Neural cell (in vitro differentiated cells): ENCODE measurements around the gene SMU1. TPM values are rescaled to one million over a fixed set of nuclear protein-coding genes. Genes with fewer than 3 reads are reported as not detected.

Source experiments
- H2AFZ ChIP-seq: fragments of 200-600, 300-800 bp; sonication (generic), shearing (Covaris generic); 2 replicates; pipeline ENCODE4 v1.6.0; 2014; ENCODE audit warnings: low read depth, mild to moderate bottlenecking, antibody characterized with exemption, low read length, moderate library complexity
- H3F3A ChIP-seq: fragments of 200-600 bp; shearing (Covaris generic); 2 replicates; pipeline ENCODE4 v1.6.1; 2016; ENCODE audit warnings: mild to moderate bottlenecking, moderate library complexity, mixed read lengths, antibody characterized with exemption, low read length; ENCODE audit not compliant: insufficient read depth, poor library complexity, severe bottlenecking
- H3K27ac ChIP-seq: fragments of 200-600, 300-800 bp; sonication (generic), shearing (Covaris generic); 2 replicates; pipeline ENCODE4 v1.5.1; 2014; ENCODE audit warnings: mild to moderate bottlenecking, low read length, moderate library complexity
- H3K27me3 ChIP-seq: fragments of 300-800, 200-600 bp; sonication (generic), shearing (Covaris generic); 2 replicates; pipeline ENCODE4 v1.6.0; 2014; ENCODE audit warnings: mild to moderate bottlenecking, low read depth, low read length, moderate library complexity; ENCODE audit not compliant: insufficient read depth
- H3K36me3 ChIP-seq: fragments of 300-800, 200-600 bp; sonication (generic), shearing (Covaris generic); 2 replicates; pipeline ENCODE4 v1.5.1; 2014; ENCODE audit warnings: mild to moderate bottlenecking, antibody characterized with exemption, low read length, moderate library complexity; ENCODE audit not compliant: insufficient read depth
- H3K4me2 ChIP-seq: fragments of 300-800, 200-600 bp; sonication (generic), shearing (Covaris generic); 2 replicates; pipeline ENCODE4 v1.6.0; 2014; ENCODE audit warnings: mild to moderate bottlenecking, low read length
- H3K4me3 ChIP-seq: fragments of 300-800, 200-600 bp; sonication (generic), shearing (Covaris generic); 2 replicates; pipeline ENCODE4 v1.5.1; 2014; ENCODE audit warnings: mild to moderate bottlenecking, low read length, moderate library complexity
- H3K79me2 ChIP-seq: fragments of 200-600 bp; shearing (Covaris generic); replicated peaks from 2 replicates; pipeline ENCODE4 v1.6.0; 2014; ENCODE audit warnings: mild to moderate bottlenecking, low read length, moderate library complexity; ENCODE audit not compliant: insufficient read depth
- H3K9ac ChIP-seq: fragments of 300-800, 200-600 bp; sonication (generic), shearing (Covaris generic); 2 replicates; pipeline ENCODE4 v1.6.1; 2016; ENCODE audit warnings: mild to moderate bottlenecking, low read length, mixed read lengths
- H3K9me2 ChIP-seq: fragments of 200-600 bp; shearing (Covaris generic); 2 replicates; pipeline ENCODE4 v1.6.1; 2016; ENCODE audit warnings: mild to moderate bottlenecking, low read length, mixed read lengths; ENCODE audit not compliant: insufficient read depth
- H3K9me3 ChIP-seq: fragments of 200-600, 300-800 bp; sonication (generic), shearing (Covaris generic); 2 replicates; pipeline ENCODE4 v1.6.1; 2016; ENCODE audit warnings: mild to moderate bottlenecking, mixed run types, low read length, moderate library complexity, mixed read lengths
- H4K20me1 ChIP-seq: fragments of 200-600 bp; shearing (Covaris generic); 2 replicates; pipeline ENCODE4 v1.6.1; 2016; ENCODE audit warnings: mild to moderate bottlenecking, mixed run types; ENCODE audit not compliant: insufficient read depth
- EP300 ChIP-seq: fragments of 450-650 bp; conservative IDR thresholded peaks from 2 replicates; pipeline ENCODE4 v1.6.1; 2014; ENCODE audit warnings: antibody characterized with exemption, mild to moderate bottlenecking, moderate library complexity; ENCODE audit not compliant: poor library complexity, severe bottlenecking
- EZH2 ChIP-seq: fragments of 200-600, 300-800 bp; shearing (Covaris generic), sonication (generic); IDR thresholded peaks from 2 replicates; pipeline ENCODE4 v1.6.1; 2014; ENCODE audit warnings: antibody characterized with exemption, low read length, borderline replicate concordance, mild to moderate bottlenecking; ENCODE audit not compliant: insufficient read depth, poor library complexity, severe bottlenecking
- MXI1 ChIP-seq: fragments of 450-650 bp; conservative IDR thresholded peaks from 2 replicates; pipeline ENCODE4 v1.6.1; 2014; ENCODE audit warnings: antibody characterized with exemption, mild to moderate bottlenecking; ENCODE audit not compliant: poor library complexity, severe bottlenecking
- POLR2AphosphoS5 ChIP-seq: IDR thresholded peaks from 2 replicates; pipeline ENCODE4 v1.6.1; 2012
- RAD21 ChIP-seq: fragments of 450-650 bp; conservative IDR thresholded peaks from 2 replicates; pipeline ENCODE4 v1.6.1; 2014; ENCODE audit warnings: antibody characterized with exemption, mild to moderate bottlenecking, moderate library complexity
- SMC3 ChIP-seq: fragments of 450-650 bp; conservative IDR thresholded peaks from 2 replicates; pipeline ENCODE4 v1.6.1; 2014; ENCODE audit warnings: antibody characterized with exemption, mild to moderate bottlenecking, moderate library complexity; ENCODE audit not compliant: poor library complexity
- TAF1 ChIP-seq: IDR thresholded peaks from 2 replicates; pipeline ENCODE4 v1.6.1; 2012; ENCODE audit warnings: low read depth
- polyA plus RNA-seq: library from polyadenylated mRNA; depleted of rRNA; stranded (reverse); fragments of >200 nt; gene quantifications from 2 replicates; pipeline ENCODE4 v1.2.3, GENCODE V29; 2014
- TF ChIP-seq, protein P1 (sequence below): IDR thresholded peaks from 2 replicates; pipeline ENCODE4 v1.6.1; 2012; ENCODE audit warnings: borderline replicate concordance
- TF ChIP-seq, protein P2 (sequence below): fragments of 450-650 bp; IDR thresholded peaks from 2 replicates; pipeline ENCODE4 v1.5.1; 2014; ENCODE audit warnings: antibody characterized with exemption, mild to moderate bottlenecking, moderate library complexity; ENCODE audit not compliant: poor library complexity, severe bottlenecking

The SMU1 gene
- polyA plus RNA-seq, 1 donor from 2014 or later = 27.4 TPM

GRCh38 chr9:33019797-33020196 lies 56.7 kb downstream of the SMU1 start:
- Histone ChIP-seq H3K4me2 (no peak overlapping the region), H3K79me2 (peaks cover 34% of the 10 kb centered on the region), H3K9ac (no peak overlapping the region), H4K20me1 (no peaks in the 10 kb centered on the region), H3K9me2 (no peaks in the 10 kb centered on the region), H3K9me3 (no peaks in the 10 kb centered on the region), H3K27me3 (no peaks in the 10 kb centered on the region), H3K27ac (no peak overlapping the region), H3K4me3 (no peak overlapping the region), H3F3A (no peaks in the 10 kb centered on the region), H2AFZ (no peak overlapping the region), H3K36me3 (no peaks in the 10 kb centered on the region)
- TF ChIP-seq, protein P1, sequence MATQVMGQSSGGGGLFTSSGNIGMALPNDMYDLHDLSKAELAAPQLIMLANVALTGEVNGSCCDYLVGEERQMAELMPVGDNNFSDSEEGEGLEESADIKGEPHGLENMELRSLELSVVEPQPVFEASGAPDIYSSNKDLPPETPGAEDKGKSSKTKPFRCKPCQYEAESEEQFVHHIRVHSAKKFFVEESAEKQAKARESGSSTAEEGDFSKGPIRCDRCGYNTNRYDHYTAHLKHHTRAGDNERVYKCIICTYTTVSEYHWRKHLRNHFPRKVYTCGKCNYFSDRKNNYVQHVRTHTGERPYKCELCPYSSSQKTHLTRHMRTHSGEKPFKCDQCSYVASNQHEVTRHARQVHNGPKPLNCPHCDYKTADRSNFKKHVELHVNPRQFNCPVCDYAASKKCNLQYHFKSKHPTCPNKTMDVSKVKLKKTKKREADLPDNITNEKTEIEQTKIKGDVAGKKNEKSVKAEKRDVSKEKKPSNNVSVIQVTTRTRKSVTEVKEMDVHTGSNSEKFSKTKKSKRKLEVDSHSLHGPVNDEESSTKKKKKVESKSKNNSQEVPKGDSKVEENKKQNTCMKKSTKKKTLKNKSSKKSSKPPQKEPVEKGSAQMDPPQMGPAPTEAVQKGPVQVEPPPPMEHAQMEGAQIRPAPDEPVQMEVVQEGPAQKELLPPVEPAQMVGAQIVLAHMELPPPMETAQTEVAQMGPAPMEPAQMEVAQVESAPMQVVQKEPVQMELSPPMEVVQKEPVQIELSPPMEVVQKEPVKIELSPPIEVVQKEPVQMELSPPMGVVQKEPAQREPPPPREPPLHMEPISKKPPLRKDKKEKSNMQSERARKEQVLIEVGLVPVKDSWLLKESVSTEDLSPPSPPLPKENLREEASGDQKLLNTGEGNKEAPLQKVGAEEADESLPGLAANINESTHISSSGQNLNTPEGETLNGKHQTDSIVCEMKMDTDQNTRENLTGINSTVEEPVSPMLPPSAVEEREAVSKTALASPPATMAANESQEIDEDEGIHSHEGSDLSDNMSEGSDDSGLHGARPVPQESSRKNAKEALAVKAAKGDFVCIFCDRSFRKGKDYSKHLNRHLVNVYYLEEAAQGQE = no peak
- no peak for TF ChIP-seq POLR2AphosphoS5
- TF ChIP-seq, protein P2, sequence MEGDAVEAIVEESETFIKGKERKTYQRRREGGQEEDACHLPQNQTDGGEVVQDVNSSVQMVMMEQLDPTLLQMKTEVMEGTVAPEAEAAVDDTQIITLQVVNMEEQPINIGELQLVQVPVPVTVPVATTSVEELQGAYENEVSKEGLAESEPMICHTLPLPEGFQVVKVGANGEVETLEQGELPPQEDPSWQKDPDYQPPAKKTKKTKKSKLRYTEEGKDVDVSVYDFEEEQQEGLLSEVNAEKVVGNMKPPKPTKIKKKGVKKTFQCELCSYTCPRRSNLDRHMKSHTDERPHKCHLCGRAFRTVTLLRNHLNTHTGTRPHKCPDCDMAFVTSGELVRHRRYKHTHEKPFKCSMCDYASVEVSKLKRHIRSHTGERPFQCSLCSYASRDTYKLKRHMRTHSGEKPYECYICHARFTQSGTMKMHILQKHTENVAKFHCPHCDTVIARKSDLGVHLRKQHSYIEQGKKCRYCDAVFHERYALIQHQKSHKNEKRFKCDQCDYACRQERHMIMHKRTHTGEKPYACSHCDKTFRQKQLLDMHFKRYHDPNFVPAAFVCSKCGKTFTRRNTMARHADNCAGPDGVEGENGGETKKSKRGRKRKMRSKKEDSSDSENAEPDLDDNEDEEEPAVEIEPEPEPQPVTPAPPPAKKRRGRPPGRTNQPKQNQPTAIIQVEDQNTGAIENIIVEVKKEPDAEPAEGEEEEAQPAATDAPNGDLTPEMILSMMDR = no peak
- TF ChIP-seq TAF1 = no peak
- TF ChIP-seq EZH2 = no peak
- TF ChIP-seq RAD21 = no peak
- TF ChIP-seq EP300 = no peak
- TF ChIP-seq SMC3 = no peak
- no peak for TF ChIP-seq MXI1

DNA sequence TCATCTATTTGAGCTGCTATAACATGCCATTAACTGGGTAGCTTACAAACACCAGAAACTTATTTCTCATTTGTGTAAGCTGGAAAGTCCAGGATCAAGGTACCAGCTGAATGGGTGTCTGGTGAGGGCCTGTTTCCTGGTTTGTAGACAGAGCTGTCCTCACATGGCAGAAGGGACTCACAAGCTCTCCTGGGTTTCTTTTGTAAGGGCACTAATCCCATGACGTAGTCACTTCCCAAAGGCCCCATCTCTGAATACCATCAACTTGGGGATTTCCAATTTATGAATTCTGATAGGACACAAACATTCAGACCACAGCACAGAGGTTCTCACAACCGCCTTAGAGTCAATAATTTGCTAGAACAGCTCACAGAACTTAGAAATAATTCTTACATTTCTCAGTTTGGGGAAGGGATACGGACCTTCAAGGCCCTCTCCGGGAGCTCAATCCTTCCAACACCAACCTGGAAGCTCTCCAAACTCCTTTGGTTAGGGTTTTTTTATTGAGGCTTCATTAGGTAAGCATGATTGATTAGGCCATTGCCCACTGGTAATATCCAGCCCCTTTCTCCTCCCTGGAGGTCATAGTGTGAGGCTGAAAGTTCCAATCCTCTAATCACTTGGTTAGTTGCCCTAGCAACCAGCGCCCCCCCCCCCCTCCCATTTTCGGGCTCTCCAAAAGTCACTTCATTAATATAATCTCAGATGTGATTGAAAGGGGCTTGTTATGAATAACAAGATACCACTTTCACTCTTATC lies 59.0 kb downstream of the SMU1 start:
- Histone ChIP-seq H3F3A (no peaks in the 10 kb centered on the region), H3K27me3 (no peaks in the 10 kb centered on the region), H3K4me2 (no peak overlapping the region), H3K9me2 (no peaks in the 10 kb centered on the region), H3K4me3 (no peak overlapping the region), H3K9me3 (no peaks in the 10 kb centered on the region), H3K9ac (no peak overlapping the region), H2AFZ (no peak overlapping the region), H3K36me3 (no peaks in the 10 kb centered on the region), H3K27ac (no peak overlapping the region), H4K20me1 (no peaks in the 10 kb centered on the region), H3K79me2 (peaks cover 13% of the 10 kb centered on the region)
- no peak for TF ChIP-seq EP300
- TF ChIP-seq SMC3 = no peak
- TF ChIP-seq, protein P2 = no peak
- no peak for TF ChIP-seq RAD21
- TF ChIP-seq TAF1 = no peak
- no peak for TF ChIP-seq MXI1
- TF ChIP-seq, protein P1 = no peak
- TF ChIP-seq POLR2AphosphoS5 = no peak
- no peak for TF ChIP-seq EZH2
